Measurements from ENCODE around the gene SORBS1. TPM values are rescaled to one million over a fixed set of nuclear protein-coding genes. Genes with fewer than 3 reads are reported as not detected.

The SORBS1 gene
- total RNA-seq, 2 donors from 2014 or later = 17.6 to 150 TPM

DNA sequence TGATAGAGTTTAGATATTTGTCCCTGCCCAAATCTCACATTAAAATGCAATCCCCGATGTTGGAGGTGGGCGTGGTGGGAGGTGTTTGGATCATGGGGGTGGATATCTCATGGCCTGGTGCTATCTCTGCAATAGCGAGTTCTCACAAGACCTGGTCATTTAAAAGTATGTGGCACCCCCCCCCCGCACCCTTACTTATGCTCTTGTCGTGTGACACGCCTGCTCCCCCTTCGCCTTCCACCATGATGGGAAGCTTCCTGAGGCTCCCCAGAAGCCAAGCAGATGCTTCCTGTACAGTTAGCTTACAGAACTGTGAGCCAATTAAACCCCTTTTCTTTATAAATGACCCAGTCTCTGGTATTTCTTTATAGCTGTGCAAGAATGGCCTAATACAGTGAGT, 118.8 kb downstream of the SORBS1 start:
- Histone ChIP-seq H3K9ac (ENCODE audit: low read depth in 2 of 2, low read length in 2 of 2) (no peak overlapping the region), H3K4me3 (no peak overlapping the region), H3K9me3 (no peaks in the 10 kb centered on the region), H3K27me3 (no peaks in the 10 kb centered on the region), H3K36me3 (no peaks in the 10 kb centered on the region), H3K4me1 (no peaks in the 10 kb centered on the region), H3K27ac (no peak overlapping the region)
- DNase-seq = no peak
- TF ChIP-seq, protein P1, sequence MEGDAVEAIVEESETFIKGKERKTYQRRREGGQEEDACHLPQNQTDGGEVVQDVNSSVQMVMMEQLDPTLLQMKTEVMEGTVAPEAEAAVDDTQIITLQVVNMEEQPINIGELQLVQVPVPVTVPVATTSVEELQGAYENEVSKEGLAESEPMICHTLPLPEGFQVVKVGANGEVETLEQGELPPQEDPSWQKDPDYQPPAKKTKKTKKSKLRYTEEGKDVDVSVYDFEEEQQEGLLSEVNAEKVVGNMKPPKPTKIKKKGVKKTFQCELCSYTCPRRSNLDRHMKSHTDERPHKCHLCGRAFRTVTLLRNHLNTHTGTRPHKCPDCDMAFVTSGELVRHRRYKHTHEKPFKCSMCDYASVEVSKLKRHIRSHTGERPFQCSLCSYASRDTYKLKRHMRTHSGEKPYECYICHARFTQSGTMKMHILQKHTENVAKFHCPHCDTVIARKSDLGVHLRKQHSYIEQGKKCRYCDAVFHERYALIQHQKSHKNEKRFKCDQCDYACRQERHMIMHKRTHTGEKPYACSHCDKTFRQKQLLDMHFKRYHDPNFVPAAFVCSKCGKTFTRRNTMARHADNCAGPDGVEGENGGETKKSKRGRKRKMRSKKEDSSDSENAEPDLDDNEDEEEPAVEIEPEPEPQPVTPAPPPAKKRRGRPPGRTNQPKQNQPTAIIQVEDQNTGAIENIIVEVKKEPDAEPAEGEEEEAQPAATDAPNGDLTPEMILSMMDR (IDR thresholded peaks at IDR 0.05) = no peak
- intact Hi-C loops (cut with DNase I) = no loop called here

DNA sequence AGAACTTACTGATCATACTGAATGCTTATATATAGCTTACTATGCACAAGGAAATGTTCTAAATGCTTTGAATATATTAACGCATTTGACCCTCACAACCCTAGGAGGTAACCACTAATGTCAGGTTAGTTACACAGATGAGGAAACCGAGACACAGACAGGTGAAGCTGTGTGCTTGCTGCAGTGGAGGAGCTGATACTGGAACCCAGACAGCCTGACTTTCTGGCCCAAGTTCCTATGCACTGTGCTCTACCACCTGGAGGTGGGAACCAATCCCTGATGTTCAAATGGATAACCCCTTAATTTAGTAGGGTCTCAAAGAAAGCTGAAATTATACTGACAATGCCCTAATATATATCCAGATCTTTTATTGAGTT, 119.6 kb downstream of the SORBS1 start:
- Histone ChIP-seq H3K4me3 (no peak overlapping the region), H3K27me3 (no peaks in the 10 kb centered on the region), H3K9ac (ENCODE audit: low read depth in 2 of 2, low read length in 2 of 2) (no peak overlapping the region), H3K4me1 (no peaks in the 10 kb centered on the region), H3K36me3 (no peaks in the 10 kb centered on the region), H3K9me3 (no peaks in the 10 kb centered on the region), H3K27ac (no peak overlapping the region)
- TF ChIP-seq, protein P1 (IDR thresholded peaks at IDR 0.05) = no peak
- intact Hi-C loops (cut with DNase I) = no loop called here
- no peak for DNase-seq

DNA sequence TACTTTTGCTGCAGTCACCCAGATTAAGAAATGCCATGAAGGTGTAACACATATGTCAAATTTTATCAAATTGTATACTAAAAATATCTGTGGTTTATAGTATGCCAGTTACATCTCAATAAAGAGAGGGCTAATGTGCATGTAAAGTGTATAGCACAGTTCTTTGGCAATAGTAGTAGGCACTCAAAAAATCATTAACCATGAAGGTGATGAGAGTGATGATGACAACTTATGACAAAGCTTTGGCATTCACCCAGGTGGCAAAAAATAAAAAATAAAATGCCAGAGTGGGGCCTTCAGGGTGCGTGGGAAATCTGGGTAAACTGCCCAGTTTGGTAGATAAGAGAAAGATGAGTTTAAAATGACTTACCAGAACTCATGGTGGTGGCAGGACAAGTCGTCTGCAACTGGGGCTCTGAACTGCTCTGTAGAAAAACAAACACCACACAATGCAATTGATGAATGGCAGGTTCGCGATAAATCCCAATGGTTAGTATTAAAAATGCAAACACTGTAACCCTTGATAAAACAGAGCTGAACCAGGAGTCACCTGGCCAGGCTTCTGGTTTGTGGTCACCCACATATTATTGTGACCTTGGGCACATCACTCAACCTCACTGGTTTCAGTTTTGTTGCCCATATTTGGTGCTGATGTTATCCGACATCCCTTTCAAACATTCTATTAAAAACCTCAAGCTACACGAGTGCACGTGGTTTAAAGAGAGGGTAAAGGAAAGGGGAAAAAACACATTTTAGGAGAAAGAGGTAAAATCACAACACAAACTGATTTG, 120.2 kb downstream of the SORBS1 start:
- no peak for DNase-seq
- no peaks in the 10 kb centered on the region for H3K4me1 ChIP-seq
- H3K9me3 ChIP-seq = no peaks in the 10 kb centered on the region
- H3K27me3 ChIP-seq = no peaks in the 10 kb centered on the region
- TF ChIP-seq, protein P1 (IDR thresholded peaks at IDR 0.05) = no peak
- H3K27ac ChIP-seq = no peak overlapping the region
- no peak overlapping the region for H3K4me3 ChIP-seq
- H3K9ac ChIP-seq (ENCODE audit: low read depth in 2 of 2, low read length in 2 of 2) = no peak overlapping the region
- no peaks in the 10 kb centered on the region for H3K36me3 ChIP-seq
- intact Hi-C loops (cut with DNase I) = no loop called here

DNA sequence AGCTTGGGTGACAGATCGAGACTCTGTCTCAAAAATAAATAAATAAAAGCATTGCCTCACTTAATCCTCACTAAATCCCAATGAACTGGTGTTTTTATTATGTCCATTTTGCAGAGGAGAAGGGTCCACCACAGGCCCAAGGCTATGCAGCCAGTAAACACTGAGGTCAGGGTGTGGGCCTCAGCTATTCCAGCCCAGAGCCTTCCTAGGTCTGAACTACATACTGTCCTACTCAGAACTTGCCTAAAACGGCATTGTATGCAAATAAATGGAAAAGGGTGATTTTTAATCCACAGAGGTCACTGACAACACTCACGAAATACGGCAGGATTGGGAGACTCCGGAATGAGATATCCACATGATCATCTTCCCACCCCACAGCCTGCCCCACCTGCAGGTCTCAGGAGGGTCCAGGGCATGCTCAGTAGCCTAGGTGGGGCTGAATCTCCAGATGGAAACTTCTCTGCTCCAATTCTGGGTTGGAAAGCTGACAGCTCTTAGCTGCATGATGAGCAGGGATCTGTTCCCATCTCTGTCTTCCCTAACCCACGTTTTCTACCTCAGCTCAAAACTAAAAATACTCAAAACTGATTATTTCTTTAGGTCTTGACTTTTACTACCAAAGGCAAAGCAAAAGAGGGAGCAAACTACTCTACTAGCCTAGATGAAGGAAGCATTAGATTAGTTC, 121.0 kb downstream of the SORBS1 start:
- intact Hi-C loops (cut with DNase I) = no loop called here
- Histone ChIP-seq H3K9me3 (no peaks in the 10 kb centered on the region), H3K4me3 (no peak overlapping the region), H3K9ac (ENCODE audit: low read depth in 2 of 2, low read length in 2 of 2) (no peak overlapping the region), H3K27me3 (no peaks in the 10 kb centered on the region), H3K4me1 (no peaks in the 10 kb centered on the region), H3K36me3 (no peaks in the 10 kb centered on the region), H3K27ac (no peak overlapping the region)
- TF ChIP-seq, protein P1 (IDR thresholded peaks at IDR 0.05) = no peak
- no peak for DNase-seq

DNA sequence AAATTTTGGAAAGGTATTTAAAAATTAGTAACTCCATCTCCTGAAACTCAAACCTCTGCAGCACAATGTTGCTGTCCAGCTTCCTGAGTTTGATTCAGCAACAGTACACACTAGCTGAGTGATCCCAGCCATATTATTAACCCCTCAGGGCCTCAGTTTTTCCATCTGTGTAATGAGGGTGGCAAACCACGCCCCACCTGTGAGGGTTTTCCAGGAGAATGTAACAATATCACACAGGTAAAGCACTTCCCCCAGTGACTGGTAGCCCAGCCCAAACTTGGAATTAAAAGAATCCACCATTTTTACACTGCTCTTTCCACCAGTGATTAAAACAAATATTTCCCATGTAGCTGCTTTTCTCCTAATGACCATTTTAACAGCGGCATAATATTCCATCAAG, 122.4 kb downstream of the SORBS1 start:
- Histone ChIP-seq H3K9ac (ENCODE audit: low read depth in 2 of 2, low read length in 2 of 2) (no peak overlapping the region), H3K9me3 (no peaks in the 10 kb centered on the region), H3K4me1 (no peaks in the 10 kb centered on the region), H3K36me3 (no peaks in the 10 kb centered on the region), H3K4me3 (no peak overlapping the region), H3K27me3 (no peaks in the 10 kb centered on the region), H3K27ac (no peak overlapping the region)
- DNase-seq = no peak
- intact Hi-C loops (cut with DNase I) = no loop called here
- TF ChIP-seq, protein P1 (IDR thresholded peaks at IDR 0.05) = no peak

Data from colonic mucosa (tissue), 4 donors.